ENCODE results near the gene SNRNP27.
"Not testable (repeated sequence)": the region's sequence is repeated elsewhere in the genome, so short reads cannot be mapped to it uniquely, and the experiment has no call there.

The SNRNP27 gene

GRCh38 chr2:69948963-69949645 lies 55.3 kb downstream of the SNRNP27 start:
- no peak for DNase-seq (ENCODE audit: low read depth)
- TF ChIP-seq CTCF (IDR thresholded peaks at IDR 0.05; ENCODE audit: control insufficient read depth, insufficient read depth, low read depth, low read length, missing control alignments), result no peak
- H3K4me3 ChIP-seq (ENCODE audit: control insufficient read depth, low read depth, low read length), result no peak overlapping the region

- DNase-seq (ENCODE audit: low read depth), result no peak
- TF ChIP-seq CTCF (IDR thresholded peaks at IDR 0.05; ENCODE audit: control insufficient read depth, insufficient read depth, low read depth, low read length, missing control alignments), result no peak
- no peak overlapping the region for H3K4me3 ChIP-seq (ENCODE audit: control insufficient read depth, low read depth, low read length)
Measured at GRCh38 chr2:69950241-69950640, 56.5 kb downstream of the SNRNP27 start.

- not testable (repeated sequence) for DNase-seq (ENCODE audit: low read depth); H3K4me3 ChIP-seq (ENCODE audit: control insufficient read depth, low read depth, low read length)
Measured at GRCh38 chr2:69950671-69951070, 56.9 kb downstream of the SNRNP27 start.

- DNase-seq (ENCODE audit: low read depth), result no peak
- no peak for TF ChIP-seq CTCF (IDR thresholded peaks at IDR 0.05; ENCODE audit: control insufficient read depth, insufficient read depth, low read depth, low read length, missing control alignments)
- H3K4me3 ChIP-seq (ENCODE audit: control insufficient read depth, low read depth, low read length), result no peak overlapping the region
Measured at GRCh38 chr2:69952336-69953115, 58.8 kb downstream of the SNRNP27 start.

- no peak for DNase-seq (ENCODE audit: low read depth)
- no peak for TF ChIP-seq CTCF (IDR thresholded peaks at IDR 0.05; ENCODE audit: control insufficient read depth, insufficient read depth, low read depth, low read length, missing control alignments)
Measured at GRCh38 chr2:69954084-69954483, 60.3 kb downstream of the SNRNP27 start.

More at GRCh38 chr2:69954084-69954483, 60.3 kb downstream of the SNRNP27 start:
- no peak overlapping the region for H3K4me3 ChIP-seq (ENCODE audit: control insufficient read depth, low read depth, low read length)
